Loucy (cell line): ENCODE results near the gene TYW1.

Experiments used
- EZH2phosphoT487 ChIP-seq: fragments of 200-600 bp; IDR thresholded peaks from 2 replicates; pipeline ENCODE4 v1.6.1; 2018; ENCODE audit warnings: antibody characterized with exemption, mild to moderate bottlenecking, moderate library complexity, borderline replicate concordance
- TF ChIP-seq, protein P1 (sequence below): fragments of 200-600 bp; sonication (generic); conservative IDR thresholded peaks from 2 replicates; pipeline ENCODE4 v1.5.1; 2014; ENCODE audit warnings: mild to moderate bottlenecking, antibody characterized with exemption, low read length

DNA sequence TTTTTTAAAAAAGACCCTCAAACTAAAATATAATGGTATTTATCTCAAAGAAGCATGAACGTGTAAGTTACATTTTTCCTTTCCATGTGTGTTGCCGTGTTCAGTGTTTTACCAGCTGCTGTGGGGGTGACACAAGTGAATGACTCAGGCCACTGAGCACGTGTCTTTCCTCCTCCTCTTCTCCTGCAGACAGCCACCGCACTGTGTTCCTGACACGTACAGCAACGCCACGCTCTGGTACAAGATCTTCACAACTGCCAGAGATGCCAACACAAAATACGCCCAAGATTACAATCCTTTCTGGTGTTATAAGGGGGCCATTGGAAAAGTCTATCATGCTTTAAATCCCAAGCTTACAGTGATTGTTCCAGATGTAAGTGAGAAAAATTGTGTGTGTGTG is 45.9 kb upstream of the TYW1 start:
- TF ChIP-seq, protein P1, sequence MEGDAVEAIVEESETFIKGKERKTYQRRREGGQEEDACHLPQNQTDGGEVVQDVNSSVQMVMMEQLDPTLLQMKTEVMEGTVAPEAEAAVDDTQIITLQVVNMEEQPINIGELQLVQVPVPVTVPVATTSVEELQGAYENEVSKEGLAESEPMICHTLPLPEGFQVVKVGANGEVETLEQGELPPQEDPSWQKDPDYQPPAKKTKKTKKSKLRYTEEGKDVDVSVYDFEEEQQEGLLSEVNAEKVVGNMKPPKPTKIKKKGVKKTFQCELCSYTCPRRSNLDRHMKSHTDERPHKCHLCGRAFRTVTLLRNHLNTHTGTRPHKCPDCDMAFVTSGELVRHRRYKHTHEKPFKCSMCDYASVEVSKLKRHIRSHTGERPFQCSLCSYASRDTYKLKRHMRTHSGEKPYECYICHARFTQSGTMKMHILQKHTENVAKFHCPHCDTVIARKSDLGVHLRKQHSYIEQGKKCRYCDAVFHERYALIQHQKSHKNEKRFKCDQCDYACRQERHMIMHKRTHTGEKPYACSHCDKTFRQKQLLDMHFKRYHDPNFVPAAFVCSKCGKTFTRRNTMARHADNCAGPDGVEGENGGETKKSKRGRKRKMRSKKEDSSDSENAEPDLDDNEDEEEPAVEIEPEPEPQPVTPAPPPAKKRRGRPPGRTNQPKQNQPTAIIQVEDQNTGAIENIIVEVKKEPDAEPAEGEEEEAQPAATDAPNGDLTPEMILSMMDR: no peak
- no peak for TF ChIP-seq EZH2phosphoT487
